Panc1 (cell line): ENCODE results near the gene EFR3B. TPM values are rescaled to one million over a fixed set of nuclear protein-coding genes. Genes with fewer than 3 reads are reported as not detected.

Source experiments
- ATAC-seq: fragments of 200-7000 bp; cut with Tn5 transposase; 2 replicates; pipeline ENCODE4 v1.9.1; 2020; ENCODE audit warnings: mild to moderate bottlenecking, moderate library complexity
- BruUV-seq: library from RNA; stranded (reverse); fragments of 400-500 nt; replicated peaks from 2 replicates; lab custom pipeline; 2021; lab: Mats Ljungman, UMichigan
- CTCF ChIA-PET: fragments of 300-600 bp; sonication (Branson Sonifier 250); formaldehyde crosslinking; loops from one replicate; lab custom pipeline; 2022; ENCODE audit warnings: antibody characterized with exemption; lab: Charles Lee
- POLR2A ChIA-PET: fragments of 300-600 bp; sonication (Branson Sonifier 250); formaldehyde crosslinking; loops from one replicate; lab custom pipeline; 2022; ENCODE audit warnings: antibody characterized with exemption; lab: Charles Lee
- DNase-seq: peaks from one replicate; pipeline ENCODE4 v3.0.0-alpha.2; 2010; ENCODE audit warnings: low read depth, low spot score
- H3K27ac ChIP-seq: 2 replicates; pipeline ENCODE4 v1.5.1; 2011; ENCODE audit warnings: mild to moderate bottlenecking, low read length, inconsistent platforms
- H3K27me3 ChIP-seq: fragments of 200-500 bp; sonication (Bioruptor generic); 2 replicates; pipeline ENCODE4 v1.6.0; 2014; ENCODE audit warnings: low read length, inconsistent platforms; ENCODE audit not compliant: control insufficient read depth, insufficient read depth
- H3K36me3 ChIP-seq: fragments of 200-500 bp; sonication (Bioruptor generic); 2 replicates; pipeline ENCODE4 v1.5.1; 2014; ENCODE audit warnings: inconsistent platforms, mild to moderate bottlenecking, low read length, moderate library complexity; ENCODE audit not compliant: control insufficient read depth, insufficient read depth
- H3K4me1 ChIP-seq: 2 replicates; pipeline ENCODE4 v1.5.1; 2011; ENCODE audit warnings: inconsistent platforms, mild to moderate bottlenecking, low read length, moderate library complexity; ENCODE audit not compliant: control insufficient read depth, insufficient read depth
- H3K4me3 ChIP-seq, 2 experiments: 2 replicates each; pipeline ENCODE4 v1.5.1; 2011 to 2012; ENCODE audit warnings: low read depth in 2 of 2, low read length in 2 of 2, mild to moderate bottlenecking in 2 of 2, inconsistent platforms in 1 of 2, moderate library complexity in 1 of 2
- H3K9me3 ChIP-seq: fragments of 200-500 bp; sonication (Bioruptor generic); 2 replicates; pipeline ENCODE4 v1.5.1; 2014; ENCODE audit warnings: low read depth, mild to moderate bottlenecking, inconsistent platforms, low read length, moderate library complexity; ENCODE audit not compliant: control insufficient read depth, insufficient read depth
- CTCF ChIP-seq: fragments of 450-650 bp; IDR thresholded peaks from 2 replicates; pipeline ENCODE4 v1.5.1; 2017; ENCODE audit warnings: mild to moderate bottlenecking
- POLR2AphosphoS5 ChIP-seq: IDR thresholded peaks from 2 replicates; pipeline ENCODE4 v1.6.1; 2012; ENCODE audit warnings: mild to moderate bottlenecking, low read depth, low read length, moderate library complexity
- REST ChIP-seq, 2 experiments: IDR thresholded peaks; 2 replicates each; pipeline ENCODE4 v1.6.1; 2011 to 2012; ENCODE audit warnings: low read depth in 2 of 2, control low read depth in 1 of 2, low read length in 1 of 2, mild to moderate bottlenecking in 1 of 2, moderate library complexity in 1 of 2; ENCODE audit not compliant: insufficient read depth in 1 of 2
- SIN3A ChIP-seq: IDR thresholded peaks from 2 replicates; pipeline ENCODE4 v1.6.1; 2012; ENCODE audit warnings: low read depth, mild to moderate bottlenecking, low read length, moderate library complexity, borderline replicate concordance; ENCODE audit not compliant: insufficient read depth
- TCF7L2 ChIP-seq: IDR thresholded peaks from 2 replicates; pipeline ENCODE4 v1.6.1; 2011; ENCODE audit warnings: mild to moderate bottlenecking, low read depth, low read length, inconsistent platforms
- in situ Hi-C: cut with HindIII; loops from 2 replicates; pipeline ENCODE4 v1.10.0; 2016; ENCODE audit warnings: low sequenced_read_pairs, low pct_unique_long_range_greater_than_20kb
- intact Hi-C: fragments of 100-400 bp; cut with micrococcal nuclease; formaldehyde crosslinking; loops from one replicate; pipeline ENCODE4 v1.10.0; 2022; ENCODE audit not compliant: unreplicated experiment
- total RNA-seq: library from RNA; stranded (reverse); gene quantifications from one replicate; pipeline ENCODE4 v1.2.1, GENCODE V29; 2021; ENCODE audit not compliant: unreplicated experiment

The EFR3B gene
- total RNA-seq, 1 experiment from 2014 or later, result 8.9 TPM

- in situ Hi-C loops (no loop called here), intact Hi-C loops (no loop called here)
- Histone ChIP-seq H3K9me3 (no peaks in the 10 kb centered on the region), H3K36me3 (no peaks in the 10 kb centered on the region), H3K27ac (no peak overlapping the region), H3K27me3 (no peaks in the 10 kb centered on the region), H3K4me1 (no peaks in the 10 kb centered on the region), H3K4me3 (no peak overlapping the region)
- no peak for ATAC-seq
- no peak for DNase-seq
- POLR2A ChIA-PET, result no interaction called here
- TF ChIP-seq CTCF (no peak), SIN3A (no peak), TCF7L2 (no peak), REST (IDR thresholded peaks at IDR 0.05; ENCODE audit: insufficient read depth in 1 of 2, low read depth in 2 of 2, low read length in 1 of 2) (no peak), POLR2AphosphoS5 (no peak)
- no TSS peak for BruUV-seq
- CTCF ChIA-PET, result no interaction called here
Observed at GRCh38 chr2:25201794-25202193, 159.9 kb downstream of the EFR3B start.

GRCh38 chr2:25202275-25202674, 160.4 kb downstream of the EFR3B start:
- intact Hi-C loops, result no loop called here
- ChIA-PET CTCF (no interaction called here), POLR2A (no interaction called here)
- H3K4me1 ChIP-seq, result no peaks in the 10 kb centered on the region
- no peak for TF ChIP-seq SIN3A
- no peak for TF ChIP-seq TCF7L2
- no peak for TF ChIP-seq REST (IDR thresholded peaks at IDR 0.05; ENCODE audit: insufficient read depth in 1 of 2, low read depth in 2 of 2, low read length in 1 of 2)
- TF ChIP-seq CTCF, result no peak
- no peak for TF ChIP-seq POLR2AphosphoS5
- H3K36me3 ChIP-seq, result no peaks in the 10 kb centered on the region
- no peak for ATAC-seq
- no peak overlapping the region for H3K27ac ChIP-seq
- no peak for DNase-seq
- no TSS peak for BruUV-seq
- no peaks in the 10 kb centered on the region for H3K27me3 ChIP-seq
- H3K4me3 ChIP-seq, result no peak overlapping the region
- H3K9me3 ChIP-seq, result no peaks in the 10 kb centered on the region
- in situ Hi-C loops, result no loop called here
